ENCODE results near the gene PDE4B. TPM values are rescaled to one million over a fixed set of nuclear protein-coding genes. Genes with fewer than 3 reads are reported as not detected.

The PDE4B gene
- polyA plus RNA-seq, 1 donor (not counting 4 experiments of a cell fraction or from before 2014, with no cell fraction given), result 0.29 TPM

DNA sequence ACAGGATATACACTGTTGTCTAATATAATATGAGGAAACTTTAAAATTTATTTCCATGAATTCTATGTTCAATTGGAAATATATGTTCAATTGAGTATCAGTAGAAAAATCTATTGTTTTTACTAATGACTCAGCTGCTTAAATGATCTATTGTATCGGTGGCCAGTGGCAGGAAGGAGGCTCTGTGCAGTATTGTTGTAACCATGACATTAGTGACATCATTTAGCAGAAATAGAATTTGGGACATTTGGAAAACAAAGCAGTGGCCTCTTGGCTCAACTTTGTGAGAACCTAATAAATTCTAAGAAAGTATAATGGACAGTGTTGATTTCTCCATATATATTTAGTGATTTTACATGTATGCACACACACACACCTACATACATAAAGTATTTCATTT, 257.4 kb downstream of the PDE4B start:
- DNase-seq (ENCODE audit: low read depth, low spot score), result no peak
- no peaks in the 10 kb centered on the region for H3K27me3 ChIP-seq (ENCODE audit: control insufficient read depth, extremely low read depth, insufficient read depth, low read length)
- H4K20me1 ChIP-seq (ENCODE audit: control insufficient read depth, extremely low read depth, insufficient read depth, low read length), result no peaks in the 10 kb centered on the region
- no peak for TF ChIP-seq EZH2 (IDR thresholded peaks at IDR 0.05; ENCODE audit: low read length)
- TF ChIP-seq, protein P1, sequence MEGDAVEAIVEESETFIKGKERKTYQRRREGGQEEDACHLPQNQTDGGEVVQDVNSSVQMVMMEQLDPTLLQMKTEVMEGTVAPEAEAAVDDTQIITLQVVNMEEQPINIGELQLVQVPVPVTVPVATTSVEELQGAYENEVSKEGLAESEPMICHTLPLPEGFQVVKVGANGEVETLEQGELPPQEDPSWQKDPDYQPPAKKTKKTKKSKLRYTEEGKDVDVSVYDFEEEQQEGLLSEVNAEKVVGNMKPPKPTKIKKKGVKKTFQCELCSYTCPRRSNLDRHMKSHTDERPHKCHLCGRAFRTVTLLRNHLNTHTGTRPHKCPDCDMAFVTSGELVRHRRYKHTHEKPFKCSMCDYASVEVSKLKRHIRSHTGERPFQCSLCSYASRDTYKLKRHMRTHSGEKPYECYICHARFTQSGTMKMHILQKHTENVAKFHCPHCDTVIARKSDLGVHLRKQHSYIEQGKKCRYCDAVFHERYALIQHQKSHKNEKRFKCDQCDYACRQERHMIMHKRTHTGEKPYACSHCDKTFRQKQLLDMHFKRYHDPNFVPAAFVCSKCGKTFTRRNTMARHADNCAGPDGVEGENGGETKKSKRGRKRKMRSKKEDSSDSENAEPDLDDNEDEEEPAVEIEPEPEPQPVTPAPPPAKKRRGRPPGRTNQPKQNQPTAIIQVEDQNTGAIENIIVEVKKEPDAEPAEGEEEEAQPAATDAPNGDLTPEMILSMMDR (optimal IDR thresholded peaks at IDR 0.05 in 1 of 3, IDR thresholded peaks at IDR 0.05 in 1 of 3, conservative IDR thresholded peaks at IDR 0.05 in 1 of 3; ENCODE audit: extremely low read depth in 1 of 3, insufficient read depth in 2 of 3, low read length in 3 of 3), result no peak
- H3K79me2 ChIP-seq (ENCODE audit: control insufficient read depth, insufficient read depth, low read length), result no peaks in the 10 kb centered on the region
- H3K4me1 ChIP-seq (ENCODE audit: control insufficient read depth, extremely low read depth, insufficient read depth, low read length), result no peaks in the 10 kb centered on the region
- no peaks in the 10 kb centered on the region for H3K9me3 ChIP-seq (ENCODE audit: control insufficient read depth, low read depth, low read length)
- dilution Hi-C loops (cut with MboI; ENCODE audit: extremely low pct_ligation_motif_present, low sequenced_read_pairs), result no loop called here
- FAIRE-seq, result no peak
- no peaks in the 10 kb centered on the region for H3K36me3 ChIP-seq (ENCODE audit: control insufficient read depth in 2 of 2, extremely low read depth in 1 of 2, insufficient read depth in 2 of 2, low read length in 2 of 2)
- H3K4me2 ChIP-seq (ENCODE audit: control insufficient read depth, extremely low read depth, insufficient read depth, low read depth, low read length), result no peak overlapping the region
- H3K9ac ChIP-seq (ENCODE audit: control insufficient read depth, extremely low read depth, insufficient read depth, low read length), result no peak overlapping the region
- H3K4me3 ChIP-seq (ENCODE audit: control insufficient read depth in 2 of 3, extremely low read depth in 1 of 3, insufficient read depth in 2 of 3, low read depth in 1 of 3, low read length in 3 of 3), result no peak overlapping the region
- no peak overlapping the region for H3K27ac ChIP-seq (ENCODE audit: control insufficient read depth, insufficient read depth, low read length)
- H3K9me1 ChIP-seq (ENCODE audit: control insufficient read depth, extremely low read depth, insufficient read depth, low read length), result no peaks in the 10 kb centered on the region
- no peak overlapping the region for H2AFZ ChIP-seq (ENCODE audit: control insufficient read depth, low read length)

- dilution Hi-C loops (cut with MboI; ENCODE audit: extremely low pct_ligation_motif_present, low sequenced_read_pairs), result no loop called here
- H3K9me1 ChIP-seq (ENCODE audit: control insufficient read depth, extremely low read depth, insufficient read depth, low read length), result no peaks in the 10 kb centered on the region
- H3K27me3 ChIP-seq (ENCODE audit: control insufficient read depth, extremely low read depth, insufficient read depth, low read length), result no peaks in the 10 kb centered on the region
- H4K20me1 ChIP-seq (ENCODE audit: control insufficient read depth, extremely low read depth, insufficient read depth, low read length), result no peaks in the 10 kb centered on the region
- no peak for TF ChIP-seq EZH2 (IDR thresholded peaks at IDR 0.05; ENCODE audit: low read length)
- TF ChIP-seq, protein P1 (optimal IDR thresholded peaks at IDR 0.05 in 1 of 3, IDR thresholded peaks at IDR 0.05 in 1 of 3, conservative IDR thresholded peaks at IDR 0.05 in 1 of 3; ENCODE audit: extremely low read depth in 1 of 3, insufficient read depth in 2 of 3, low read length in 3 of 3), result no peak
- H3K36me3 ChIP-seq (ENCODE audit: control insufficient read depth in 2 of 2, extremely low read depth in 1 of 2, insufficient read depth in 2 of 2, low read length in 2 of 2), result no peaks in the 10 kb centered on the region
- no peaks in the 10 kb centered on the region for H3K79me2 ChIP-seq (ENCODE audit: control insufficient read depth, insufficient read depth, low read length)
- DNase-seq (ENCODE audit: low read depth, low spot score), result no peak
- no peak overlapping the region for H3K27ac ChIP-seq (ENCODE audit: control insufficient read depth, insufficient read depth, low read length)
- H2AFZ ChIP-seq (ENCODE audit: control insufficient read depth, low read length), result no peak overlapping the region
- no peaks in the 10 kb centered on the region for H3K4me1 ChIP-seq (ENCODE audit: control insufficient read depth, extremely low read depth, insufficient read depth, low read length)
- H3K9me3 ChIP-seq (ENCODE audit: control insufficient read depth, low read depth, low read length), result no peaks in the 10 kb centered on the region
- no peak overlapping the region for H3K4me3 ChIP-seq (ENCODE audit: control insufficient read depth in 2 of 3, extremely low read depth in 1 of 3, insufficient read depth in 2 of 3, low read depth in 1 of 3, low read length in 3 of 3)
- H3K4me2 ChIP-seq (ENCODE audit: control insufficient read depth, extremely low read depth, insufficient read depth, low read depth, low read length), result no peak overlapping the region
- no peak overlapping the region for H3K9ac ChIP-seq (ENCODE audit: control insufficient read depth, extremely low read depth, insufficient read depth, low read length)
- FAIRE-seq, result no peak
Measured at GRCh38 chr1:66050633-66051032, 257.9 kb downstream of the PDE4B start.

All from keratinocyte (primary cell).